Measurements from ENCODE around the gene SARS1. TPM values are rescaled to one million over a fixed set of nuclear protein-coding genes. Genes with fewer than 3 reads are reported as not detected.
A peak's percentile ranks its signal among the peaks of the same experiment; 100 is the strongest.
"Not testable (repeated sequence)": the region's sequence is repeated elsewhere in the genome, so short reads cannot be mapped to it uniquely, and the experiment has no call there.

Gene SARS1
- total RNA-seq, 1 experiment from 2014 or later, result 158 TPM

- BruUV-seq (replicated peaks), result TSS peak; percentile 79
- peak; percentile 95 for ATAC-seq
- Histone ChIP-seq H3K79me2 (ENCODE audit: low read length) (peaks cover 35% of the 10 kb centered on the region), H3K36me3 (ENCODE audit: low read depth, low read length) (peaks cover 11% of the 10 kb centered on the region), H3K9me3 (ENCODE audit: low read length) (no peaks in the 10 kb centered on the region), H2AFZ (ENCODE audit: low read length) (peak within 1 kb of the TSS; percentile 96), H3K4me3 (ENCODE audit: low read length) (peak within 1 kb of the TSS; percentile 89), H4K20me1 (ENCODE audit: low read length) (no peaks in the 10 kb centered on the region), H3K9ac (ENCODE audit: low read length) (peak within 1 kb of the TSS; percentile 77), H3K4me1 (ENCODE audit: insufficient read depth, low read length) (peaks cover 23% of the 10 kb centered on the region), H3K9me2 (replicated peaks; ENCODE audit: low read length) (no peaks in the 10 kb centered on the region), H3K27me3 (ENCODE audit: low read length) (no peaks in the 10 kb centered on the region), H3F3A (ENCODE audit: low read length, unreplicated experiment) (no peaks in the 10 kb centered on the region), H3K4me2 (ENCODE audit: low read length) (peak within 1 kb of the TSS; percentile 89), H3K27ac (ENCODE audit: low read length) (peak within 1 kb of the TSS; percentile 70)
- intact Hi-C loops (cut with micrococcal nuclease), result loop anchor here (1.0 kb wide), 2 partner anchors 8 to 116 kb away; no protein-coding TSS in a partner anchor
- ChIA-PET CTCF (interaction anchor here (0.6 to 1.0 kb wide), 2 partner anchors 116 to 145 kb away, joined by 3 to 4 read pairs; no protein-coding TSS in a partner anchor), POLR2A (ENCODE audit: unreplicated experiment) (interaction anchor here (0.5 to 1.0 kb wide), 3 partner anchors 8 to 142 kb away, joined by 3 to 6 read pairs (median 3); no protein-coding TSS in a partner anchor)
- peak; percentile 96 for DNase-seq
- TF ChIP-seq, protein P1, sequence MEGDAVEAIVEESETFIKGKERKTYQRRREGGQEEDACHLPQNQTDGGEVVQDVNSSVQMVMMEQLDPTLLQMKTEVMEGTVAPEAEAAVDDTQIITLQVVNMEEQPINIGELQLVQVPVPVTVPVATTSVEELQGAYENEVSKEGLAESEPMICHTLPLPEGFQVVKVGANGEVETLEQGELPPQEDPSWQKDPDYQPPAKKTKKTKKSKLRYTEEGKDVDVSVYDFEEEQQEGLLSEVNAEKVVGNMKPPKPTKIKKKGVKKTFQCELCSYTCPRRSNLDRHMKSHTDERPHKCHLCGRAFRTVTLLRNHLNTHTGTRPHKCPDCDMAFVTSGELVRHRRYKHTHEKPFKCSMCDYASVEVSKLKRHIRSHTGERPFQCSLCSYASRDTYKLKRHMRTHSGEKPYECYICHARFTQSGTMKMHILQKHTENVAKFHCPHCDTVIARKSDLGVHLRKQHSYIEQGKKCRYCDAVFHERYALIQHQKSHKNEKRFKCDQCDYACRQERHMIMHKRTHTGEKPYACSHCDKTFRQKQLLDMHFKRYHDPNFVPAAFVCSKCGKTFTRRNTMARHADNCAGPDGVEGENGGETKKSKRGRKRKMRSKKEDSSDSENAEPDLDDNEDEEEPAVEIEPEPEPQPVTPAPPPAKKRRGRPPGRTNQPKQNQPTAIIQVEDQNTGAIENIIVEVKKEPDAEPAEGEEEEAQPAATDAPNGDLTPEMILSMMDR (conservative IDR thresholded peaks at IDR 0.05; ENCODE audit: low read depth, low read length), result peak; percentile 46
- TF ChIP-seq EZH2 (IDR thresholded peaks at IDR 0.05; ENCODE audit: low read length, unreplicated experiment) (no peak), EZH2phosphoT487 (IDR thresholded peaks at IDR 0.05; ENCODE audit: borderline replicate concordance, low read length) (no peak)
These were observed 69.4 kb downstream of the SARS1 start, which contains the start of gene PSRC1 for GRCh38 chr1:109282952-109283747. PSRC1 (minus strand) TSS chr1:109283145.

- intact Hi-C loops (cut with micrococcal nuclease), result loop anchor here (1.0 kb wide), 2 partner anchors 9 to 115 kb away; no protein-coding TSS in a partner anchor
These were observed 70.3 kb downstream of the SARS1 start for GRCh38 chr1:109283748-109284600.

DNA sequence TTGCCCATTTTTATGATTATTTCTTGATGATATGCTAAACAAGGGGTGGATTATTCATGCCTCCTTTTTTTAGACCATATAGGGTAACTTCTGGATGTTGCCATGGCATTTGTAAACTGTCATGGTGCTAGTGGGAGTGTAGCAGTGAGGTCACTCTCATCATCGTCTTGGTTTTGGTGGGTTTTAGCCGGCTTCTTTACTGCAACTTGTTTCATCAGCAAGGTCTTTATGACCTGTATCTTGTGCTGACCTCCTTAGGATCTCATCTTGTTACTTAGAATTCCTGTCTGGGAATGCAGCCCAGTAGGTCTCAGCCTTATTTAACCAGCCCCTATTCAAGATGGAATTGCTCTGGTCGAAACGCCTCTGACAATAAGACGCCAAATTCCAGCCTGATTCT lies 73.0 kb downstream of the SARS1 start:
- ATAC-seq; H2AFZ ChIP-seq (ENCODE audit: low read length); H4K20me1 ChIP-seq (ENCODE audit: low read length); CTCF ChIA-PET; H3K4me3 ChIP-seq (ENCODE audit: low read length); H3K9ac ChIP-seq (ENCODE audit: low read length); H3K36me3 ChIP-seq (ENCODE audit: low read depth, low read length); H3K27ac ChIP-seq (ENCODE audit: low read length); H3F3A ChIP-seq (ENCODE audit: low read length, unreplicated experiment); H3K27me3 ChIP-seq (ENCODE audit: low read length); H3K9me3 ChIP-seq (ENCODE audit: low read length); H3K9me2 ChIP-seq (replicated peaks; ENCODE audit: low read length); POLR2A ChIA-PET (ENCODE audit: unreplicated experiment); H3K4me2 ChIP-seq (ENCODE audit: low read length); DNase-seq; intact Hi-C loops (cut with micrococcal nuclease); BruUV-seq (replicated peaks): not testable (repeated sequence)
- Histone ChIP-seq H3K79me2 (ENCODE audit: low read length) (peaks cover 12% of the 10 kb centered on the region), H3K4me1 (ENCODE audit: insufficient read depth, low read length) (peaks cover 14% of the 10 kb centered on the region)

More at GRCh38 chr1:109283748-109284600, 70.3 kb downstream of the SARS1 start:
- Histone ChIP-seq H4K20me1 (ENCODE audit: low read length) (no peaks in the 10 kb centered on the region), H3K79me2 (ENCODE audit: low read length) (peaks cover 35% of the 10 kb centered on the region), H3K4me1 (ENCODE audit: insufficient read depth, low read length) (peaks cover 21% of the 10 kb centered on the region), H3F3A (ENCODE audit: low read length, unreplicated experiment) (no peaks in the 10 kb centered on the region), H3K27me3 (ENCODE audit: low read length) (no peaks in the 10 kb centered on the region), H3K36me3 (ENCODE audit: low read depth, low read length) (peaks cover 11% of the 10 kb centered on the region), H2AFZ (ENCODE audit: low read length) (peak overlapping the region; percentile 96), H3K9me3 (ENCODE audit: low read length) (no peaks in the 10 kb centered on the region), H3K9ac (ENCODE audit: low read length) (peak overlapping the region; percentile 77), H3K9me2 (replicated peaks; ENCODE audit: low read length) (no peaks in the 10 kb centered on the region), H3K4me2 (ENCODE audit: low read length) (peak overlapping the region; percentile 89), H3K27ac (ENCODE audit: low read length) (peak overlapping the region; percentile 70), H3K4me3 (ENCODE audit: low read length) (peak overlapping the region; percentile 89)
- no peak for DNase-seq
- ATAC-seq, result no peak
- BruUV-seq (replicated peaks), result no TSS peak
- ChIA-PET CTCF (no interaction called here), POLR2A (ENCODE audit: unreplicated experiment) (no interaction called here)
- no peak for TF ChIP-seq EZH2phosphoT487 (IDR thresholded peaks at IDR 0.05; ENCODE audit: borderline replicate concordance, low read length)
- TF ChIP-seq, protein P1 (conservative IDR thresholded peaks at IDR 0.05; ENCODE audit: low read depth, low read length), result no peak
- no peak for TF ChIP-seq EZH2 (IDR thresholded peaks at IDR 0.05; ENCODE audit: low read length, unreplicated experiment)
